Measurements from ENCODE around the gene EXOC4.
A peak's percentile ranks its signal among the peaks of the same experiment; 100 is the strongest.

EXOC4 gene

GRCh38 chr7:134018306-134018705 lies 765.4 kb downstream of the EXOC4 start:
- H3K36me3 ChIP-seq (ENCODE audit: control insufficient read depth in 2 of 2, insufficient read depth in 1 of 2, low read length in 2 of 2), result no peaks in the 10 kb centered on the region
- CTCF ChIA-PET, result interaction anchor here (0.6 to 0.7 kb wide), 2 partner anchors 1307 to 1319 kb away, joined by 3 read pairs; no protein-coding TSS in a partner anchor

GRCh38 chr7:134019251-134019650 lies 766.4 kb downstream of the EXOC4 start:
- no peak overlapping the region for H3K4me3 ChIP-seq (ENCODE audit: low read depth, low read length)
- H3K36me3 ChIP-seq (ENCODE audit: control insufficient read depth in 2 of 2, insufficient read depth in 1 of 2, low read length in 2 of 2), result no peaks in the 10 kb centered on the region
- no peaks in the 10 kb centered on the region for H3K4me1 ChIP-seq (ENCODE audit: control insufficient read depth, insufficient read depth, low read length)
- ChIA-PET CTCF (interaction anchor here (0.6 to 1.2 kb wide), 5 partner anchors 28 to 826 kb away, joined by 3 to 5 read pairs (median 3); no protein-coding TSS in a partner anchor), POLR2A (no interaction called here)
- peak; percentile 81 for TF ChIP-seq ZNF513 (tag by site-specific recombination; IDR thresholded peaks at IDR 0.05)
- TF ChIP-seq ZNF560 (tag by site-specific recombination; IDR thresholded peaks at IDR 0.05; ENCODE audit: borderline replicate concordance), result no peak
- TF ChIP-seq ZSCAN30 (tag by site-specific recombination; IDR thresholded peaks at IDR 0.05), result no peak
- TF ChIP-seq ZBTB26 (tag by site-specific recombination; optimal IDR thresholded peaks at IDR 0.05), result no peak
- TF ChIP-seq ZNF830 (tag by site-specific recombination; IDR thresholded peaks at IDR 0.05; ENCODE audit: low read depth), result no peak
- TF ChIP-seq ZBTB11 (tag by site-specific recombination; conservative IDR thresholded peaks at IDR 0.05; ENCODE audit: low read depth), result no peak
- no peak for TF ChIP-seq ZNF645 (tag by site-specific recombination; IDR thresholded peaks at IDR 0.05)
- no peaks in the 10 kb centered on the region for H3K9me3 ChIP-seq (ENCODE audit: control insufficient read depth, insufficient read depth, low read depth, low read length)
- H3K27ac ChIP-seq (ENCODE audit: extremely low read depth, low read depth, low read length), result no peak overlapping the region

More at GRCh38 chr7:134018306-134018705, 765.4 kb downstream of the EXOC4 start:
- H3K4me3 ChIP-seq (ENCODE audit: low read depth, low read length), result no peak overlapping the region
- no peak for TF ChIP-seq KLF9 (tag by site-specific recombination; IDR thresholded peaks at IDR 0.05; ENCODE audit: low read depth)
- TF ChIP-seq ZNF645 (tag by site-specific recombination; IDR thresholded peaks at IDR 0.05), result no peak
- TF ChIP-seq ZNF548 (tag by site-specific recombination; IDR thresholded peaks at IDR 0.05), result no peak
- no peak for TF ChIP-seq ZNF324 (tag by site-specific recombination; IDR thresholded peaks at IDR 0.05)
- TF ChIP-seq ZNF560 (tag by site-specific recombination; IDR thresholded peaks at IDR 0.05; ENCODE audit: borderline replicate concordance), result no peak
- TF ChIP-seq KLF7 (tag by site-specific recombination; IDR thresholded peaks at IDR 0.05; ENCODE audit: borderline replicate concordance), result no peak
- no peak for TF ChIP-seq ZNF514 (tag by site-specific recombination; IDR thresholded peaks at IDR 0.05)
- no peak for TF ChIP-seq ZNF626 (tag by site-specific recombination; IDR thresholded peaks at IDR 0.05)
- no peak overlapping the region for H3K27ac ChIP-seq (ENCODE audit: extremely low read depth, low read depth, low read length)
- POLR2A ChIA-PET, result no interaction called here
- H3K4me1 ChIP-seq (ENCODE audit: control insufficient read depth, insufficient read depth, low read length), result no peaks in the 10 kb centered on the region
- no peaks in the 10 kb centered on the region for H3K9me3 ChIP-seq (ENCODE audit: control insufficient read depth, insufficient read depth, low read depth, low read length)
